NCI-H128 (cell line): Measurements from ENCODE around the gene MRPL27.

Experiments used
- DNase-seq: peaks from one replicate; lab custom pipeline; 2025; ENCODE audit not compliant: unreplicated experiment; lab: John Stamatoyannopoulos, UW

The MRPL27 gene

GRCh38 chr17:50360486-50361115 lies 12.4 kb downstream of the MRPL27 start:
- DNase-seq, result no peak

GRCh38 chr17:50359998-50360461 lies 13.0 kb downstream of the MRPL27 start:
- no peak for DNase-seq

- no peak for DNase-seq
These were observed 13.8 kb downstream of the MRPL27 start for GRCh38 chr17:50359005-50359699.

- no peak for DNase-seq
These were observed 14.8 kb downstream of the MRPL27 start for GRCh38 chr17:50358177-50358576.

GRCh38 chr17:50356892-50357510 lies 16.0 kb downstream of the MRPL27 start:
- no peak for DNase-seq

- no peak for DNase-seq
These were observed 16.6 kb downstream of the MRPL27 start for GRCh38 chr17:50356418-50356817.

- no peak for DNase-seq
These were observed 17.2 kb downstream of the MRPL27 start for GRCh38 chr17:50355701-50356341.

- DNase-seq, result no peak
These were observed 17.7 kb downstream of the MRPL27 start for GRCh38 chr17:50355336-50355700.

- no peak for DNase-seq
These were observed 18.2 kb downstream of the MRPL27 start for GRCh38 chr17:50354776-50355175.

GRCh38 chr17:50354198-50354597 lies 18.8 kb downstream of the MRPL27 start:
- no peak for DNase-seq

GRCh38 chr17:50353600-50354195 lies 19.3 kb downstream of the MRPL27 start:
- DNase-seq, result no peak

- no peak for DNase-seq
These were observed 20.0 kb downstream of the MRPL27 start for GRCh38 chr17:50352693-50353599.

GRCh38 chr17:50352072-50352692 lies 20.8 kb downstream of the MRPL27 start:
- no peak for DNase-seq

- no peak for DNase-seq
These were observed 22.3 kb downstream of the MRPL27 start for GRCh38 chr17:50350733-50351132.

GRCh38 chr17:50349243-50349600 lies 23.8 kb downstream of the MRPL27 start:
- DNase-seq, result no peak

- DNase-seq, result no peak
These were observed 24.3 kb downstream of the MRPL27 start for GRCh38 chr17:50348522-50349242.

- DNase-seq, result no peak
These were observed 25.1 kb downstream of the MRPL27 start for GRCh38 chr17:50347894-50348291.

- DNase-seq, result no peak
These were observed 25.7 kb downstream of the MRPL27 start for GRCh38 chr17:50347117-50347893.
